Stimulated activated CD8-positive, alpha-beta memory T cell treated with anti-CD3 and anti-CD28 coated beads, Interleukin-4, amount 100 ng/mL, for 24 hours (primary cell): Measurements from ENCODE around the gene RAPSN.

ENCODE experiments used
- DNase-seq: peaks from one replicate; pipeline ENCODE4 v3.0.0-alpha.2; 2020; ENCODE audit warnings: low read depth

The RAPSN gene

GRCh38 chr11:47433157-47433556, 15.8 kb downstream of the RAPSN start:
- DNase-seq, result no peak

GRCh38 chr11:47431356-47432083, 17.4 kb downstream of the RAPSN start:
- no peak for DNase-seq

GRCh38 chr11:47430524-47430923, 18.4 kb downstream of the RAPSN start:
- no peak for DNase-seq

GRCh38 chr11:47426062-47426956, 22.6 kb downstream of the RAPSN start, which contains the start of gene PSMC3:
Gene PSMC3, minus strand, starts transcription at chr11:47426439. Its CDS starts 160 bp downstream, at chr11:47426279.
- peak; percentile 99 for DNase-seq

- no peak for DNase-seq
These were observed 23.3 kb downstream of the RAPSN start for GRCh38 chr11:47425611-47426010.

GRCh38 chr11:47418454-47419259, 30.3 kb downstream of the RAPSN start:
- DNase-seq, result no peak

- no peak for DNase-seq
These were observed 31.2 kb downstream of the RAPSN start for GRCh38 chr11:47417712-47418111.

GRCh38 chr11:47415949-47416472, 32.9 kb downstream of the RAPSN start:
- DNase-seq, result no peak

- DNase-seq, result no peak
These were observed 33.7 kb downstream of the RAPSN start for GRCh38 chr11:47415091-47415854.

GRCh38 chr11:47414685-47415070, 34.3 kb downstream of the RAPSN start:
- no peak for DNase-seq

- DNase-seq, result no peak
These were observed 34.8 kb downstream of the RAPSN start for GRCh38 chr11:47413908-47414684.

- DNase-seq, result no peak
These were observed 35.6 kb downstream of the RAPSN start for GRCh38 chr11:47413351-47413750.

GRCh38 chr11:47411884-47412746, 36.8 kb downstream of the RAPSN start:
- peak; percentile 41 for DNase-seq

- no peak for DNase-seq
These were observed 38.3 kb downstream of the RAPSN start for GRCh38 chr11:47410370-47411264.

GRCh38 chr11:47409440-47410369, 39.2 kb downstream of the RAPSN start:
- DNase-seq, result no peak

GRCh38 chr11:47408598-47409439, 40.1 kb downstream of the RAPSN start:
- no peak for DNase-seq
